ENCODE data around the gene CUL3. TPM values are rescaled to one million over a fixed set of nuclear protein-coding genes. Genes with fewer than 3 reads are reported as not detected.

CUL3 gene
- total RNA-seq, 1 experiment from 2014 or later, result 95.7 TPM

GRCh38 chr2:224546926-224547325 is 38.2 kb downstream of the CUL3 start (continued):
- TF ChIP-seq ZNF274 (IDR thresholded peaks at IDR 0.05; ENCODE audit: low read depth, low read length) (no peak), CEBPB (IDR thresholded peaks at IDR 0.05; ENCODE audit: low read depth) (no peak), CBX3 (IDR thresholded peaks at IDR 0.05; ENCODE audit: low read depth) (no peak), SIN3A (IDR thresholded peaks at IDR 0.05; ENCODE audit: low read depth) (no peak)

- no peak for TF ChIP-seq ZNF274 (IDR thresholded peaks at IDR 0.05; ENCODE audit: low read depth, low read length)
- TF ChIP-seq CBX3 (IDR thresholded peaks at IDR 0.05; ENCODE audit: low read depth), result no peak
- no peak for TF ChIP-seq MAX (IDR thresholded peaks at IDR 0.05)
- no peak for TF ChIP-seq YY1 (IDR thresholded peaks at IDR 0.05; ENCODE audit: extremely low read depth, insufficient replicate concordance, low read depth, low read length)
- no peak for TF ChIP-seq REST (IDR thresholded peaks at IDR 0.05; ENCODE audit: low read depth)
- TF ChIP-seq SP1 (IDR thresholded peaks at IDR 0.05; ENCODE audit: low read depth), result no peak
- TF ChIP-seq FOSL1 (IDR thresholded peaks at IDR 0.05; ENCODE audit: low read depth), result no peak
- no peak for TF ChIP-seq JUND (IDR thresholded peaks at IDR 0.05)
- TF ChIP-seq SIN3A (IDR thresholded peaks at IDR 0.05; ENCODE audit: low read depth), result no peak
- no peak for TF ChIP-seq ELF1 (IDR thresholded peaks at IDR 0.05; ENCODE audit: borderline replicate concordance, low read depth)
- no peak for TF ChIP-seq RAD21 (IDR thresholded peaks at IDR 0.05; ENCODE audit: low read depth)
- no peak for TF ChIP-seq EZH2phosphoT487 (IDR thresholded peaks at IDR 0.05; ENCODE audit: borderline replicate concordance)
- no peak for TF ChIP-seq TCF7L2 (IDR thresholded peaks at IDR 0.05; ENCODE audit: borderline replicate concordance, extremely low read depth, insufficient read depth, insufficient read length)
- Histone ChIP-seq H3K4me3 (replicated peaks in 1 of 2; ENCODE audit: low read depth in 1 of 2, low read length in 2 of 2) (no peak overlapping the region), H3K27me3 (ENCODE audit: insufficient read depth, low read length) (no peaks in the 10 kb centered on the region), H3K4me2 (ENCODE audit: low read length) (no peak overlapping the region), H3K36me3 (ENCODE audit: control insufficient read depth in 1 of 2, insufficient read depth in 2 of 2, low read length in 2 of 2) (no peaks in the 10 kb centered on the region), H3K9me2 (ENCODE audit: insufficient read depth) (no peaks in the 10 kb centered on the region), H4K20me1 (ENCODE audit: insufficient read depth) (peaks cover 14% of the 10 kb centered on the region; the same call in 1 of the 2 replicates), H3K9ac (ENCODE audit: low read length) (no peak overlapping the region), H3K9me3 (ENCODE audit: control insufficient read depth in 1 of 2, insufficient read depth in 1 of 2, low read depth in 1 of 2, low read length in 2 of 2) (no peaks in the 10 kb centered on the region), H3K79me2 (ENCODE audit: insufficient read depth, low read length) (peaks cover 99% of the 10 kb centered on the region), H2AFZ (ENCODE audit: low read depth, low read length, poor library complexity, severe bottlenecking) (no peak overlapping the region), H3K4me1 (ENCODE audit: control insufficient read depth in 1 of 2, insufficient read depth in 2 of 2, low read length in 2 of 2) (no peaks in the 10 kb centered on the region), H3K27ac (ENCODE audit: low read depth, low read length) (no peak overlapping the region)
- ChIA-PET RAD21 (ENCODE audit: low non-redundant PET in 1 of 2, low total read pairs in 2 of 2, uncharacterized antibody in 2 of 2, unreplicated experiment in 2 of 2) (no interaction called here), POLR2A (no interaction called here), CTCF (no interaction called here)
- BruUV-seq (replicated peaks), result no TSS peak
- DNase-seq (ENCODE audit: low read depth, low spot score) (no peak), ATAC-seq (no peak)
- intact Hi-C loops (cut with micrococcal nuclease), result no loop called here
These were observed 39.1 kb downstream of the CUL3 start for GRCh38 chr2:224545884-224546644.
